WERI-Rb-1 (cell line): ENCODE measurements around the gene PPP5C.
"Not testable (repeated sequence)": the region's sequence is repeated elsewhere in the genome, so short reads cannot be mapped to it uniquely, and the experiment has no call there.

Experiments
- DNase-seq: peaks from one replicate; pipeline ENCODE4 v3.0.0-alpha.2; 2020
- H3K27ac ChIP-seq: fragments of 250-450 bp; sonication (Bioruptor Pico); 2 replicates; pipeline ENCODE4 v1.5.1; 2020; ENCODE audit warnings: mild to moderate bottlenecking, moderate library complexity
- H3K27me3 ChIP-seq: fragments of 250-450 bp; sonication (Bioruptor Pico); 2 replicates; pipeline ENCODE4 v1.5.1; 2021; ENCODE audit warnings: mild to moderate bottlenecking, low read depth, moderate library complexity; ENCODE audit not compliant: insufficient read depth, severe bottlenecking
- H3K36me3 ChIP-seq: fragments of 250-450 bp; sonication (Bioruptor Pico); 2 replicates; pipeline ENCODE4 v1.5.1; 2020; ENCODE audit warnings: mild to moderate bottlenecking, moderate library complexity
- H3K4me3 ChIP-seq: 2 replicates; pipeline ENCODE4 v1.5.1; 2011; ENCODE audit warnings: low read depth, mild to moderate bottlenecking, control low read depth, low read length
- H3K9me3 ChIP-seq: fragments of 250-450 bp; sonication (Bioruptor Pico); 2 replicates; pipeline ENCODE4 v1.5.1; 2021; ENCODE audit warnings: mild to moderate bottlenecking, moderate library complexity; ENCODE audit not compliant: severe bottlenecking
- TF ChIP-seq, protein P1 (sequence below): IDR thresholded peaks from 2 replicates; pipeline ENCODE4 v1.5.1; 2011; ENCODE audit warnings: low read depth, mild to moderate bottlenecking, control low read depth, inconsistent platforms, low read length

The PPP5C gene

GRCh38 chr19:46317339-46317738, 29.5 kb upstream of the PPP5C start:
- no peaks in the 10 kb centered on the region for H3K27me3 ChIP-seq
- H3K4me3 ChIP-seq, result no peak overlapping the region
- TF ChIP-seq, protein P1, sequence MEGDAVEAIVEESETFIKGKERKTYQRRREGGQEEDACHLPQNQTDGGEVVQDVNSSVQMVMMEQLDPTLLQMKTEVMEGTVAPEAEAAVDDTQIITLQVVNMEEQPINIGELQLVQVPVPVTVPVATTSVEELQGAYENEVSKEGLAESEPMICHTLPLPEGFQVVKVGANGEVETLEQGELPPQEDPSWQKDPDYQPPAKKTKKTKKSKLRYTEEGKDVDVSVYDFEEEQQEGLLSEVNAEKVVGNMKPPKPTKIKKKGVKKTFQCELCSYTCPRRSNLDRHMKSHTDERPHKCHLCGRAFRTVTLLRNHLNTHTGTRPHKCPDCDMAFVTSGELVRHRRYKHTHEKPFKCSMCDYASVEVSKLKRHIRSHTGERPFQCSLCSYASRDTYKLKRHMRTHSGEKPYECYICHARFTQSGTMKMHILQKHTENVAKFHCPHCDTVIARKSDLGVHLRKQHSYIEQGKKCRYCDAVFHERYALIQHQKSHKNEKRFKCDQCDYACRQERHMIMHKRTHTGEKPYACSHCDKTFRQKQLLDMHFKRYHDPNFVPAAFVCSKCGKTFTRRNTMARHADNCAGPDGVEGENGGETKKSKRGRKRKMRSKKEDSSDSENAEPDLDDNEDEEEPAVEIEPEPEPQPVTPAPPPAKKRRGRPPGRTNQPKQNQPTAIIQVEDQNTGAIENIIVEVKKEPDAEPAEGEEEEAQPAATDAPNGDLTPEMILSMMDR, result no peak
- H3K27ac ChIP-seq, result no peak overlapping the region
- no peaks in the 10 kb centered on the region for H3K36me3 ChIP-seq
- no peak for DNase-seq
- no peaks in the 10 kb centered on the region for H3K9me3 ChIP-seq

DNA sequence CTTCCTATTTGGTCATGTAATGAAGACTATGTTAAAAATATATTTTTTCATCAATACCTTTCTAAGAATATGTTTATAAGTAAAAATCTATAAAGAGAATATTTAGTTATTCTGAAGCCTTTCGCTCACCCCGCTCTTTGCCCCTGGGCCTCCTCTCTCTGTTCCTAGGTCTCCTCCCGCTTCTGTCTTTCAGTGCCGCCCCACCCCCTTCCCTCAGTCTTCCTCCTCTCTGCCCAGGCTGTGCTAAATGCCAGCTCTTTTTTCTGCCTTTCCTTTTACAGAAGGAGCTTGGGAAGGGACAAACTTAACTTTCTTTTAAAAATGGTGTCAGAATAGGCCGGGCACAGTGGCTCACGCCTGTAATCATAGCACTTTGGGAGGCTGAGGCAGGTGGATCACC, 27.3 kb upstream of the PPP5C start:
- H3K9me3 ChIP-seq, result no peaks in the 10 kb centered on the region
- H3K36me3 ChIP-seq, result no peaks in the 10 kb centered on the region
- no peak for DNase-seq
- TF ChIP-seq, protein P1, result no peak
- H3K27ac ChIP-seq, result no peak overlapping the region
- H3K27me3 ChIP-seq, result no peaks in the 10 kb centered on the region
- no peak overlapping the region for H3K4me3 ChIP-seq

- H3K4me3 ChIP-seq, result no peak overlapping the region
- H3K9me3 ChIP-seq, result peaks cover under 1% of the 10 kb centered on the region
- H3K27me3 ChIP-seq, result no peaks in the 10 kb centered on the region
- TF ChIP-seq, protein P1, result no peak
- H3K27ac ChIP-seq, result no peak overlapping the region
- DNase-seq, result no peak
- no peaks in the 10 kb centered on the region for H3K36me3 ChIP-seq
These were observed 26.3 kb upstream of the PPP5C start for GRCh38 chr19:46320559-46320958.

GRCh38 chr19:46321653-46322052, 25.2 kb upstream of the PPP5C start:
- H3K36me3 ChIP-seq, result no peaks in the 10 kb centered on the region; the same call in 1 of the 2 replicates
- no peaks in the 10 kb centered on the region for H3K27me3 ChIP-seq
- TF ChIP-seq, protein P1, result no peak
- peaks cover 10% of the 10 kb centered on the region for H3K9me3 ChIP-seq
- no peak overlapping the region for H3K4me3 ChIP-seq
- H3K27ac ChIP-seq, result no peak overlapping the region
- DNase-seq, result no peak

DNA sequence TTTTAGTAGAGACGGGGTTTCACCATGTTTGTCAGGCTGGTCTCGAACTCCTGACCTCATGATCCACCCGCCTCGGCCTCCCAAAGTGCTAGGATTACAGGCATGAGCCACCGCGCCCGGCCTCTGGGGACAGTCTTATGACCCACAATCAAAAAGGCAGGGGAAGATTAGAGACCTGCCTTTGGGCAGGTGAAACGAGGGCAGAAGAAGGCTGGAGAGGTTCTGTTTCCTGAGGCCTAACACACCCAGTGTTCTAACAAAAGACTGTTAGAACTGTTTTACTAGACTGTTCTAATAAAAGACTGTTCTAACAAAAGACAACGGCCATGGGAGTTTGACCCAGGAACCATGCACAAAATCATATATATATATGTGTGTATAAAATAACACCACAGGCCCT, 23.7 kb upstream of the PPP5C start:
- H3K27ac ChIP-seq, H3K4me3 ChIP-seq, DNase-seq, H3K36me3 ChIP-seq, H3K27me3 ChIP-seq: not testable (repeated sequence)
- peaks cover 21% of the 10 kb centered on the region for H3K9me3 ChIP-seq

- Histone ChIP-seq H3K9me3 (peaks cover 23% of the 10 kb centered on the region), H3K4me3 (no peak overlapping the region), H3K27me3 (no peaks in the 10 kb centered on the region), H3K27ac (no peak overlapping the region), H3K36me3 (no peaks in the 10 kb centered on the region; the same call in 1 of the 2 replicates)
- no peak for DNase-seq
- TF ChIP-seq, protein P1, result no peak
These were observed 22.6 kb upstream of the PPP5C start for GRCh38 chr19:46324277-46324676.
